HG03354 (cell line): Measurements from ENCODE around the gene NMT1.

Experiments
- ATAC-seq: cut with Tn5 transposase; IDR thresholded peaks from one replicate; pipeline ENCODE4 v1.9.1; 2021; ENCODE audit warnings: mild to moderate bottlenecking; ENCODE audit not compliant: unreplicated experiment, poor library complexity, severe bottlenecking

The NMT1 gene

DNA sequence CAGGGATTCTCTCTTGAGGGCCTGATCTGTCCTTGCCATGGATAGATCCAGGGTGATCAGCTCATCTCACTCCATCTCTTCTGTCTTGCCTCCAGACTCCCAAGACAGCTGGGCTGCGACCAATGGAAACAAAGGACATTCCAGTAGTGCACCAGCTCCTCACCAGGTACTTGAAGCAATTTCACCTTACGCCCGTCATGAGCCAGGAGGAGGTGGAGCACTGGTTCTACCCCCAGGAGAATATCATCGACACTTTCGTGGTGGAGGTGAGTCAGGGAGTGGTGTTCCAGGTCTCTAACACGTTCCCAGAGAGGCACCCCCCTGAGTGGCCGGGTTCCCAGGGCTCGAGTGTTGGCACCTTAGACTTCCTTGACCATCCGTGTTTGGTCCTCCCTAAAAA is 41.7 kb downstream of the NMT1 start:
- no peak for ATAC-seq

DNA sequence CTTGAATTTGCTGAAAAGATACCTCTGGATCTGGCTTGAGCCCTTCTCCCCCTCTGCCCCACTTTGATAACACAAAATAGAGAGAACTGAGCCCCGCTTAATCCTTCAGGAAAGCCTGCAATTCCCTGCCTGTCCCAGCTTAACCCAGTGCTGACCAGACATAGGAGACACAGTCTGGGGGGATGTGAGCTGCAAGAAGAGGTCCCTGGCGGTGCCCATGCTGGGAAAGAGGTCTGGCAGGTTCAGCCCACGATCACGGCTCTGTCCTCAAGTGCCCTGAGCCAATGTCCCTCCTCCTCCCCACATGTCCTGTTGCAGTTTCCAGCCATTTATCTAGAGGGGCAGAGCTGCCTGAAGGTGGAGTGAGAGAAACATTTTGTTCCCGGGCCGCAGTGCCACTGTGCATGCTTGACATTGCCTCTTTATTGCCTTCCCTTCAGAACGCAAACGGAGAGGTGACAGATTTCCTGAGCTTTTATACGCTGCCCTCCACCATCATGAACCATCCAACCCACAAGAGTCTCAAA is 42.2 kb downstream of the NMT1 start:
- no peak for ATAC-seq

DNA sequence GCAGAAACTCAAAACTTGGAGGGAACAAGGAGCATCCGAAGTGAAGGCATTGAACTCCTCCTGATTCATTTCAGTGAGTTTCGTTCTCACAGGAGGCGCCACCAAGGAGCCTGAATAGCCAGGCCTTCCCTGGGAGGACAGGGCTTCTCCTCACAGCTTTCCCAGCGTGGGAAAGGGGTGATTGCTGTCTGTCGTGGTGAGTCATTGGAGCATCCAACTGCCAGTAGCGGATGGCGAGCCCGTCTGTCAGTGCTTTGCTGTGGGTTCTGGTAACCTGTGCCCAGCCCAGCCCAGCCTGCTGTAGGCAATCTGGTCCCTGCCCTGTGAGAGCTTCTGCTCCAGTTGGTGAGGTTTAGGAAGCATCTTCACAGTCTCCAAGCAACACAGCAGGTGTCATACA is 42.9 kb downstream of the NMT1 start:
- no peak for ATAC-seq

DNA sequence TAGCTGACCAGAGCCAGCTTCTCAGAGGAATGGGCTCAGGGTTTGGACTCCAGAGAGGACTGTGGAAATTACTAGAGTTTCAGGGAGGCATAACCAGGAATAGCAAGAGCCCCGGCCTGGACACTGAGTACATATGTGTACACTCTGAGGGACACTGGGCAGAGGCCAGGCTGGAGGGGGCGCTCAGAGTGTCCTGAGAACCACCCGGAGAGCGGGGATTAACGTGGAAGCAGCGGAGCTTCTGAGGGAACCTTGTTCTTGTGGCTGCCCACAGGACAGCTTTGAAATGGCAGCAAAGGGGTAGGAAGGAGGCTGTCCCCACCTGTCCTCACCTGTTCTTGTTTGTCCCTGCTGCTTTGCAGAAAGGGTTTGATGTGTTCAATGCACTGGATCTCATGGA is 43.4 kb downstream of the NMT1 start:
- ATAC-seq = no peak

DNA sequence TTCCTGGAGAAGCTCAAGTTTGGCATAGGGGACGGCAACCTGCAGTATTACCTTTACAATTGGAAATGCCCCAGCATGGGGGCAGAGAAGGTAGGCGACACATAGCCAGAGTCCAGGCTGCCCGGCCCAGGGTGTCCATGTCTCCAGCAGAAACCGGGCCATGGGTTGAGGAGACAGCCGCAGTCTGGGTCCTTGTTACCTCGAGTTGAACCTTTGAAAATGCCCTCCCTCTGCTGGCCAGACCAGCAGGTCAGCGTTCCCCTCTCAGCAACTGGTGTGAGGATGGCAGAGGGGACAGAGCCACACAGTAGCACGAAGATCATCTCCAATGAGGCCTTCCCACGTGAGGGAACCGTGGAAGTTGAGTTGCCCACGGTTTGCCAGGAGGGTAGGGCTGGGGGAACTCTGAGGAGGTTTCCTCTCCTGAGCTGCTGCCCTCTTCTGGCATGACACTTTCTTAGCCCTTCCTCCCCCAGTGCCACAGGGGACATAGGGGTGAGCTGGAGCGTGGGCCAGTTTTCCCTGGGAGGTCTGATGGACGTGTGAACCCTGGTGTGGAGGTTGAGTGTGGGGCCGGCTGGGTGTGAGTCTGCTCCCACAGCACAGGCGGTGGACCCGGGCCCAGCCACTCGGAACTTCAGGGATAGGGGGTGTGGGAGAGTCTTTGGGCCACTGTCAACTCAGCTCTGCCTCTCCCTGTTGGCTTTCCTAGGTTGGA is 43.9 kb downstream of the NMT1 start:
- ATAC-seq = no peak

DNA sequence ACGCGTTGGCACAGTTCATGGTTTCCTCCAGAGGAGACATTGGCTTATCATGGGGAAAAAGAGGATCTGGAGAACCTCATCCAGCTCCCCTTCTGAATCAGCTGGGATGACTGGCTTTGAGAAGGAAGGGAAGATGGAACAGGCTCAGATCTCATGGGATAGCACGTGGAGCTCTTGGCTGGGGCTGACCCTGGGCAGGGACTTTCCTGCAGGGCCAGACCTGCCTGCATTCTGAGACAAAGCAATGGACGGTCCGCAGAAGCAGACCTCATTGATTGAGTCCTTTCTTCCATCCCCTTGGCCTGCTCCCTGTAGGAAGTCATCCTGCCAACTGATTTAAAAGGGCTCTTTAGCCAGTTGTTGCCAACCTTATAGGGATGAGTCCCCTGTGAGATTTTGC is 45.0 kb downstream of the NMT1 start:
- no peak for ATAC-seq

DNA sequence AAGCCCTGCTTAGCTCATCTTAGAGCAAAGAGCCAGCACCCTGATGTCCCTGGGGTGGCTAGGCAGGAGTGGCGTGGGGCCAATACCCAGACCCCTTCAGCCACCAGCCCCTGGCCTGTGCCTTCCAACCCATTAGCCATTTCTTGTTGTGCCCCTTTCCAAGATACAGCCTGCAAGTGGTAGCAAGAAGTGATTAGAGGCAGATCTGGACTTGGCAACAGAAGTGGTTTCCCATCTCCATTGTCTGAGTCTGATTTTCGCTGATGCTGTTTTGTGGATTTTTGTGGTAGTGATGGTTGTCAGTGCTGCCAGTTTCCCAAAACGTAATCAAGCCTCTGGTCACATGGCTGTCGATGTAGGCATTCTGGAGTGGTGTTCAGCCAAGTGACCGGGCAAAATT is 45.5 kb downstream of the NMT1 start:
- no peak for ATAC-seq

DNA sequence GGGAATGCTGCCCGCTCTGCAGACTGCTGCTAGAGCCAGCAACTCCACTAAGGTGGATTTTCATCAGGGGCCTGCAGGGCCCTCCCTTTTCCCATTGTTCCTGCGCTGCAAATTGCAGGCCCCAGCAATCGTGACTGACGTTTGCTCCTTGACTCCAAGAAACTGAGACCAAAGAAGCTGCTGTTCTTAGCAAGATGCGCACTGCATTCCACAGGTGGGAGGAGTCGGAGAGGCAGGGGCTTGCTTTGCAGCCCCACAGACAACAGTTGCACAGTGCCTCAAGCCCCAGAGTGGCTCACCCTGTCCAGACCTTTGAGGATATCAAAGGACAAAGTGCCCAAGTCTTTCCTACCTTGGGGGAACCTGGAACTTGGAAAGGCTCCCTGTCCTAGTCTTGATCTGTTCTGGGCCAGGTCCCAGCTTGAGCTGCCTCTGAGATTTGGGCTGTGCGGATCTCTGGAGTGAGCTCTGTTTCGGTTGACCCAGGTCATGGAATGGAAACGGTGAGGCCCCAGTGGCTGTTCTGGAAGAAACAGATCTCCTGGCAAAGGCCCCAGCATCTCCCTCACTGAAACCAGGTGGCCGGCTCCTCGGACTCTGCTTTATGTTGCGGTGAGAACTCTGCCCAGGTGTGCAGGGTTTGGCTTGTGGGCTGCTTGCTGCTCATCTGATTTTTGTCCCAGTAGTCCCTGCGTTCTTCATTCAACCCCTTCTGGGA is 46.3 kb downstream of the NMT1 start:
- ATAC-seq = no peak

DNA sequence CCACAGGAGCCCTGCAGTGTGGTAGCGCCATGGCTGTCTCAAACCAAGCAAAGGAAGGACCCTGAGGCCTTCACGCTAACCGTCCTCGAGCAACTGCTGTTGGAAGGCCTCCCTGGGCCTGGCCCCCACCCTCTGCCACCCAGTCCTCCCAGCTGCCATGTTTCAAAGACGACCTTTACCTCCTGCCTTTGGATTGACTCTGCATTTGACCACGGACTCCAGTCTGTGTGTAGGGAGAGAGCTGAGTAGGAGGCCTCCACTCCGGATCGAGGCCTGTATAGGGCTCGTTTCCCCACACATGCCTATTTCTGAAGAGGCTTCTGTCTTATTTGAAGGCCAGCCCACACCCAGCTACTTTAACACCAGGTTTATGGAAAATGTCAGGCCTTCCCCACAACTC is 46.9 kb downstream of the NMT1 start:
- no peak for ATAC-seq

DNA sequence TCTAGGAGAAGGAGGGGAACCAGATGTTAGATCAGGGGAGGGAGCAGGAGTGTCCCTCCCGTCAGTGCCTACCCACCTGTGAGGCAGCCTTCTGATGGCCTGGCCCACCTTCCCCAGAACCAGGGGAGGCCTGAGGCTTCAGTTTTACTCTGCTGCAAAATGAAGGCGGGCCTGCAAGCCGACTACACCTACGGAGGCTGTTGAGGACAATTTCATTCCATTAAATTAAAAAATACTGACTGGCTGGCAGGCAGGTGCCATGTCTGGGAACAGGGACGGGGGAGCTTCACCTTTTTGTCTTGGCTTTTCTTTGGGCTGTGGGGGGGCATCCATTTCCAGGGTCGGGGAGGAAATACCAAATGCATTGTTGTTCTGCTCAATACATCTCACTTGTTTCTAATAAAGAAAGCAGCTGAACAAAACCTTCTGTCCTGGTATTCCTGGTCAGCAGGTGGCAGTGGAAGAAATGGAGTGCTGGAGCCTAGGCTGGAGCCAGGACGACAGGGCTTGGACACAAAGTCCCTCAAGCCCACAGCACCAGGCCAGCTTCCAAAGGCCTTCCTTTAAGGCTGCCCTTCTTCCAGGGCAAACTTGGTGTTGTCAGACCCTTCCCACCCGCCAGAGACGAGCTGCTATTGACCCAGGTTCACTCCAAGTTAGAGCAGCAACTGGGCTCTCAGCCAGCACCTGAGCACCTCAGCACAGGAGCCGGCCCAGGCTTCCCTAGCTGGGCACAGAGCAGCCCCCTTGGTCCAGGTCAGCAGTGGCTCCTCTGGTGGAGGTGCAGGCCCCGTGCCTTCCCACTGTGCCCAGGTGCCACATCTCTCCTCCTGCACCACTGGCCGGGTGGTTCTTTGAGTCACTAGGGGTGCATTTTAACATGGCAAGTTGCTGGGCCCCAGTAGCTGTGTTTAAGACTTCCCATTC is 47.7 kb downstream of the NMT1 start:
- no peak for ATAC-seq

DNA sequence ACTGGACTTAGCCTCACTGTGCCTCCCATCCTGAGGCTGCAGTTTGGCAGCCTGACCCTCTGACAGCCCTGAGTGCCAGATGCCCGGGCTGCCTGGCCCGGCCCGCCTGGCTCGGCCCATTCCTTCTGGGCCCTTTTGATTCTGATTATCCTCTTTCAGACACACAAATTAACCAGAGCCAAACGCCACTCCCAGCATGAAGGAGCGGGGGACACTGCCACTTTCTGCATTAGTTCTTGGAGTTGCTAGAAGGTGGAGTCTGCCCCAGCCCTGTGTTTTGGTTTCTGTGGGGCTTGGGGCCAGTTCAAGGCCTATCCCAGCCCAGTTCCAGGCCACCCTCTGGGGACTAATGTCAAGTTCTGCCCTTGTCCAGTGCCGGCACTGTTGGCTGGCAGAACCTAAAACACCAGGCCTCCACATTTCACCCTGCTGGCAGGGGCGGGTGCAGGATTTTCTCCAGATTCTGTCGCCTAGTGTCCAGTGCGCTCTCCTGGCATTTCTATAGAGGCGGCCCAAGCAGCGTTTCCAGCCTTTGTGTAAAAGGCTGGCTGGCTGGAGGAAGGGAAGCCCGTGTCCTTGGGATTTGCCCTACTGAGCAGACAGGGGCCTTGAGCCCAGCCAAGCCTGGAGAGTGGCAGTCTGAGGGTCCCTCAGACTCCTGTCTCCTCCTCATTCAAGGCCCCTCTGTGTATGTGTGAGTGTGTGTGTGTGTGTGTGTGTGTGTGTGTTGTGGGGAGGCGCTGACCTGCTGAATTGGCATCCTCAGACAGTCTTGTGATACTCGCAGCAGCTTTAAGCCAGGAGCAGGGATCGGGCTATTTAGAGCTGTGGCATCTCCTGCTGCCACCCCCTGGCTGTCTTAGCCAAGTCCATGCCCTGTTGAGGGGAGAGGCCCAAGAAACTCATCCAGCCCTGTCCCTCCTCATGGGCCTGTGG is 49.8 kb downstream of the NMT1 start:
- no peak for ATAC-seq

DNA sequence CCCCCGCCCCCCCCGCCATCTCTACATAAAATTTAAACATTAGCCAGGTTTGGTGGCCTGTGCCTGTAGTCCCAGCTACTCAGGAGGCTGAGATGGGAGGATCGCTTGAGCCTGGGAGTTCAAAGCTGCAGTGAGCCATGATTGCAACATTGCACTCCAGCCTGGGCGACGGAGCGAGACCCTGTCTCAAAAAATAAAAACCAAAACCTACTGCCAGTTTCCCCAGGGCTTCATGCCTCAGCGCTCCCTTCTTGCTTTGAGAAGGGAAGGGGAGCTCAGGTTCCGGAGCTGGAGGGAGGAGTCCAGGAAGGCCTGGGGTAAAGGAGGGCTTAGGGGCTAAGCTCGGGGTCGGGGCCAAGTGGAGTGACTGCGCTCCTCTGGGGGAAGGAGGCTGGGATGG is 50.7 kb downstream of the NMT1 start:
- ATAC-seq = no peak

DNA sequence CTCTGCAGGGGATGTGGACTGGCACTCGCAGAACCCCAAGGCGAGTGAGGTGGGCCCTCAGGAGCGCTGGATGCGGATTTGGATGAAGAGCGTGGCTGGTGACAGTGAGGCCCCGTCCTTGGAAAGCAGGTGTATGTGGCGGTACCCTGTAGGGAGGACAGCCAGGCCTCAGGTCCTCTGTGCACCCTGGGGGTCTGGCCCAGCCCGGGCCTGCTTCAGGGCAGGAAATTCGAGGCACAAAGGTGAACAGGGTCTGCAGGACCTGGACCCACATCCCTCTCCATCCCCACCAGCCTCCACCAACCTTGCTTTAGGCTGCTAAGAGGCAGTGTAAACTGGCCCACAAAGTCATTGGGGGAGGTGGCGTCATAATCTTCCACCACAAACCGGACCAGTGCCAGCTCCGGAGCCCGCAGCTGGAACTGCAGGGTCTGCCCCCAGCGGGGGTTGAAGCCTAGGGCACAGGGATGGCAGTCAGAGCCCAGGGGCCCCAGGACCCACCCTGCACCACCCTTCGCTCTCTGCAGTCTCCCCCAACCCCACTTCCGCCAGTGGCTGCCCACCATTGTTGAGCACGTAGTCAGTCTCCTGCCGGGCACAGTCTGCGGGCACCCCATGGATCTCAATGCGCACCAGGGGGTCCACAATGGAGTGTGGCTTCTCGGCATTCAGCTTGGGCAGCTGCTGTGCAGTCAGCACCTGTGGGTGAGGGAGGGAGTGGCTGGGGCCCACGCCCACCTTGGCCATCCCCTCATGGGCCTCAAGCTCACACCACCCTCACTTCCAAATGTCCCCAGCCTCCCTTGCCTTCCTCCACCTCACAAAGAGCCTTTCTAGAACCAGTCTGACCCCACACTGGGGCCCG is 51.7 kb downstream of the NMT1 start:
- ATAC-seq = no peak

DNA sequence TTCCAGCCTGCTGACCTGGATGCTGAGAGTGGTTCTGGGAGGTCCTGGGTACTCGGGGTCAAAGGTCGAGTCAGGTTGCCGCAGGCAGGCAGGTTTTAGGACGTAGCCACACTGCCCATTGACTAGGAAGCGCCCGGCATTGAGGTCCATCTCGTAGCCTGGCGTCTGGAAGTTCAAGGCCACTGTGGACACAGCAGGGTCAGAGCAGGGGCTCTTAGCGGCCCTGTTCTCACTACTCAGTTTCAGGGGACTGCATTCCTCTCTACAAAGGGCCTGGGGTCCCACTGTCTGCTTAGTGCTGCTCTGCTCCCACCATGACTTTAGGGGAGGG is 52.3 kb downstream of the NMT1 start:
- no peak for ATAC-seq

DNA sequence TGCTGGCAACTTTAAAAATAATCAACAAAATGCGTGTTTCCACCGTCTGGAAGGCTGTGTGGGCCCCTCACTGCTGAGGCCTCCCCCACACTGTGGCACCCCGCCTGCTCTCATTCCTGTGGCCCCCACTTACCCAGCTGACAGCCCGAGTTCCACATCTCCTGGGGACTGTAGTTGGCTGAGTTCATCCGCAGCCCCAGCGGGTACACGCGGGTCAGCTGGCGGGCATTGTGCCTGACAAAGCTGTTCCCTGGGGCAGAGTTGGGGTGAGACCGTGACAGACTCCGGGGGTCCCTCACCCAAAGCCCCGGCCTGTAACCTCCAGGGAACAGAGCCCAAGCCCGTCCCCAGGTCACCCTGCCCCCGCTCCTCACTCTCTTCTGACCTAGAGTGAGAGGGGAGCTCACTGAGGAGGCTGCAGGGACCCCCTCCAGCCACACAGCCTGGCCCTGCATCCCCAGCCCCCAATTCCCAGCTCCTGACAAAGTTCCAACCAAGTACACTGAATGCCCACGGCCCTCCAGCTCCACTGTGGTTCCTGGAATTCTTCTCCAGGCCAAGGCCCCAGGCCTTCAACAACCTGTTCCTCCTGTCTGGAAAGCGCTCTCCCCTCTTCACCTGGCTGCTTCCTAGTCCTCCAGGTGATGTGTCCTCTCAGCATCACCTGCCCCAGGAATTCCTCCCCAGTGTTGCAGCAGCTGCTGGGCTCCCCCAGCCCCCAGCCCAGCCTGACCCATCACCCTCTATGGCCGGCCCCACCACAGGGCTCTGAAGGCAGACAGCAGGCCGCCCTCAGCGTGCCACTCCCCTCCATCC is 53.2 kb downstream of the NMT1 start:
- no peak for ATAC-seq

DNA sequence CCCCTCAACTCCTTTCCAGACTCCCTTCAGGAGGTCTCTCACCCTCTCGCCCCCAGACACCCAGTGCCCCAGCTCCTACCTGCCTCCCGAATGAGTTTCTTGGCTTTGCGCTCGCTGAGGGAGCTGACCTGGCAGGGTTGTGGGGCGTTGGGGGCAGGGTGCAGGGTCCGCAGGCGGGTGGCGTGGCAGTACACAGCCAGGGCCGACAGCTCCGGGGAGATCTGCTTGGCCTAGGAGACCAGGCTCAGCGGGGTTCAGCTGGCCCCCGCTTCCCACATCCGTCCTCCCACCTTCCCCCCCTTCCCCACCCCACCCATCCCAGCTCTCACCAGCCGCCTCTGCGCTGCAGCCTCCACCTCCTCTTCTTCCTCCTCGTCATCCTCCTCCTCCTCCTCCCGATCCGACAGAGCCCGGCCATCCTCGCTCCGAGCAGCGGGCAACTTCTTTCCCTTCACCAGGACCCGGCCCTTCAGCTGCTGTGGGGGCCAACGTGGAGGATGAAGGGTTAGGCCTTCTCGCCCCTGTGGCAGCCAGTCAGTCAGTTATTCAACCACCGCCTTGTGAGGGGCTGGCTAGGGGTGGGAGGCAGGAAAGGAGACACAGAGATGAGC is 54.0 kb downstream of the NMT1 start:
- ATAC-seq = no peak

DNA sequence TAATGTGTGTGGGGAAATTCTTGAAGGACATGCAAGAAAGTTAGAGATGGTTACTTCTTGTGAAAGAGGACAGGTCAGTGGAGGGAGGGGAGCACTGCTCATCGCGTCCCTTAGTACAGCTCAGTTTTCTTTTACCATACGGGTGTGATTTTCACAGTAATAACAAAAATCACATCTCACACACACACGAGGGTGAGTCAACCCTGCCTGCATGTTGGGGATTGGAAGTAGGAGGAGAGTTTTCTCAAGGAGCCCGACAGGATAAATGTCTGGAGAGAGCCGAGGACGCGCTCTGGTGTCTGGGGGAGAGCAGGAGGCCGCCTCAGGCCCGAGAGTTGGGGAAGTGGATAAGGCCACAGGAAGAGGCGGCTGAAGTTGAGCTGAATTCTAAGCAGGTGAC is 54.8 kb downstream of the NMT1 start:
- ATAC-seq = no peak
